HG02938 (cell line): ENCODE data around the gene RERE.

Experiments
- ATAC-seq: cut with Tn5 transposase; IDR thresholded peaks from one replicate; pipeline ENCODE4 v1.9.1; 2021; ENCODE audit warnings: mild to moderate bottlenecking, moderate library complexity; ENCODE audit not compliant: unreplicated experiment

Gene RERE

DNA sequence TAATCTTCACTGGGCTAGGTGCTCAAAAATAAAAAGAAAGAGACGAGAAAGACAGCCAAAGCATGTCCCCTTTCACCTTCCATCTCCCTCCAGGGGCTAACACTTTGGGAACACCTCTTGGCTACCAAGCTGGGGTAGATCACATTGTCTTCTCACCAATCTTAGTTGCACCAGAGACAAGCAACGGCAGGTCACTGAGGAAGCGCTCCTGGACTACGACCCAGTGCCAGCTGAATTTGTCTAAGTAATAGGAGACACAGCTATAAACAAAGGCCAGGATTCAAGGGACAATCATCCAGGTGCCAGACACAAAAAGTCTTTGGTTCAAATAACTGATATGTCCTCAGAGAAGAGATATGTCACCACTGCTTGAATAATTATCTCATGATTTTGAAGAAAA, 399.1 kb downstream of the RERE start:
- no peak for ATAC-seq

DNA sequence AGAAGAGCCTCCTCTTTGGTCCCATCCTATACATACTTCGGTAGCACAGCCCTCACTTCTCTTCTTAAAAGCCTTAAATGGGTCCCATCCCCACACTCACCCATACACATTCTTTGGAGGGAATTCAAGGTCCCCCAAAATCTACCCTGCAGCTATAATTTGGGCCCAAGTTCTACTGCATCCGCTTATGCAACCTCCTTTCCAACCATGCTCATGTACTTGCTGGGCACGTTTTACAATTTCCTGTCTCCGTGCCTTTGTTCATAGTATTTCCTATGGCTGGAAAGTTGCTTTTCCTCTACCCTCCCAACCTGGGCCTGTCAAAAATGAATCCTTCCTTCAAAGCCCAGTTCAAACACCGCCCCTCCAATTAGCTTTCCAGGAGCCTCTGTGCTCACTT, 399.8 kb downstream of the RERE start:
- no peak for ATAC-seq

DNA sequence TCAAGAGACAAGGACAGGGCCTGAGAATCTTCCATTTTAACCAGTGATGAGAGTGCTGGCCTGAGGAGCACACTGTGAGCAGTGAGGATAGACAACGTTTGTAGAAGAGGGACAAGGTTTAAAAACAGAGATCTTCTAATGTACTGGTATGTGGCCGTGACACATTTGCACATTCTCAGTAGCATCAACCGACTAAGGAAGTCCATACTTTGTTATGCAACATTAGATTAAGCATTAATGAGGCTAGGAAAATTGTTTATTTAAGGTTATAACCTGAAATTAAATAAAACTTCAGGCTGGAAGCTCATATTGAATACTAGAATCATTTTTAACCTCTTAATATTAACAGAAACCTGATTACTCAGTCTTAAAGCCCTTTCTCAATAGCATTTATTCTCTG, 400.6 kb downstream of the RERE start:
- no peak for ATAC-seq

DNA sequence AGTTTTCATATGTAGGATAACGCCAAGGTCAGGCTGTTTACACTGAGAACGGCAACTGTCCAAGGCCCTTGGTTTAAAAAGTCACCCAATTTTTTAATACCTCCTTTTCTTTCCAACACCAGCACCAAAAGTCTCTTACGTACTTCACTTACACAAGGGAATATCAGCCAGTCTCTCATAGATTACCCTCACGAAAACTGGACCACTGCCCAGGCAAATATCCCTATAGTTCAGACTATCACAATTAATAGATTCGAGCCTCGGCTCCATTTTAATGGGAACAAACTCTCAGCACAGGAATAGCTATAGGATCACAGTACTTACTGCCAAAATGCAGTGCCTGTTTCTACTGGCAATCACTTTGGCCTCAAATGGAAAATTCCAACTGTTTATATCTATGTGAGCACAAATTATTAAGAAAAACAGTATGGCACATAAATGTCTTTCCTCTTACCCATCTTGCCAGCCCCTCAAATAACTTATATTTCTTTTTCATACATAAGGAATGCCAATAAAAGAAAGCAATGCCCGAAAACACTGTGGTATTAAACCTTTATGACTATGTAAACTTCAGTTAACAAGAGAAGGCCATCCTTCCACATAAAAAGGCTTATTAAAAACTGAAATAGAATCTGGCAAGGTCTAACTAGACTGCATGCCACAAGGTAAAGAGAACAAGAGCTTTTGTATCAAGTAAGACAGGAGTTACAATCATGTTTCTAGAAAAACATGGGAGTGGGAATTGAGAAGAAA, 401.7 kb downstream of the RERE start:
- ATAC-seq = no peak

DNA sequence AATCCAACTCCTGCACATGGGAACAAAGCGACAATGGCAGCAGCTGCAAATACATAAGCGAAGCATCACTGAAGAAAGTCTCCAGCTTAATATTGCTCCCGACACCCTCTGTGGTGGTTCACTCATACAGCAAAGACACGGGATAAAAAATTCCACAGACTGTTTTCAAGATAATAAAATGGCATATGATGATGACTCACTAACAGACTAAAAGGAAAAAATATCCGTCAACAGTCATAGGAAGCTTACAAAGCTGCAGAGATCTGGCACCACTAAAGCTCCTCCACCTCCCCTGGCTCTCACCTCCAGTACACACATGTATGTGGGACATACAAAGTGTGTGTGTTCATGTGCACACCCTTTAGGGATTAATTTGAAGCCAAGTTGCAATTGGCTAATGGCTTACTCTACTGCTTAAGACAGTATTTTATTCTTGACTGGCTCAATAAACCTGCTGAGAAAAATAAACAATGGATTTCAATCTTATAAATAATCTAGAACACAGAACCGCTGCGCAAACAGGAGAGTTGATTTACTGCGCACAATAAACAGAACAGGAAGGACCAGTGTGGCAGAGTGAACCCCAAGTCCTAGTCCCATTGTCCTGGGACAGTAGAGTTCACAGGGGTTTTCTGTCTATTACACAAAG, 405.1 kb downstream of the RERE start:
- ATAC-seq = no peak

DNA sequence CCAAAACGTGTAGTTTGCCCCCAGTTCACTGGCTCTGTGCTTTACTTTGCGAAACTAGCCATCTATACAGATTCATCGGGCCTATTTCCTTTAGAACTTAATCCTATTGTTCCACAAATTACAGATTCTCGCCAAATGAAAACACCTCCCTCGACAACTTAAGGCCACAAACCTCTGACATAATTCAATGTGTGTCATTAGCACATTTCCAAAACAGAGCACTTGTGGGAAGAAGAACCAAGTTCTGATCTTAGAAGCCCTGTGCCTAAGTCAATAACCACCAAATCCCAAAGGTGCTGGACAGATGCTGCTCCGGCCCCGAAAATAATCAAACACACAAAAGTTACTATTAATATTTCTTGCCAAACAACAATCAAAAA, 405.6 kb downstream of the RERE start:
- ATAC-seq = no peak

DNA sequence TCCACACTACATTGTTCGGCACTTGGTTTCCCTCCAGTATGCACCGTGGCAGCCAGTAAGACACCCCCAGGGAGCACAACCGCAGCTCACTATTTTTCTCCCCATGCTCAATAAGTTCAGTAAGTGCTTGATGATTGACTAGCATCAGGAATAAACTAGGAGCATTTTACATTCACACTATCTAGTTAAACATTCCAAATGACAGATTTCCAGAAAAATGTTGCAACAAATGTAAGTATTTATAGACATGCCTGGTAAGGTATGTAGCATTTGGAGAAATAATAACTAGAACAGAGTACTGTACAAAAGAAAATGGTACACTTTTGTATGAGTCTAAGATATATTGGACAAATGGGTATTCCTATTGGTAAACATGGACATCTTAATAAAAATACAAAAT, 406.6 kb downstream of the RERE start:
- ATAC-seq = no peak

DNA sequence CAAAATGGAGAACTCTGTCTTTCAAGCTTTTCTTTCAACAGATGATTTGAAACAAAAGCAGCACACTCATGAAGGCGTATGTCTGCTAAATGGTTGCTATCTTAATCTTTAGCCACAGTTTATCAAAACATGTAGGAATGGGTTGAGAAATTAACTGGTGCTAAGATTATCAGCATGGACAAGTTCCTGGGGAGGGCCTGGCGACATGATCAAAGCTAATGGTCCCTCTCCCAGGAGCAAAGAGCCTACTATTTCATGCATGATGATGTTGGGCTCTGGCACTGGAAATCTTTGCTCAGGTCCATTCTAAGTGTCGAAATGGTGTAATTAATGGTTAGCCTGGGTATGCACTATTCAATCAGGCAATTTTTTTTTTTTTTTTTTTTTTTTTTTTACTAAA, 407.8 kb downstream of the RERE start:
- no peak for ATAC-seq

DNA sequence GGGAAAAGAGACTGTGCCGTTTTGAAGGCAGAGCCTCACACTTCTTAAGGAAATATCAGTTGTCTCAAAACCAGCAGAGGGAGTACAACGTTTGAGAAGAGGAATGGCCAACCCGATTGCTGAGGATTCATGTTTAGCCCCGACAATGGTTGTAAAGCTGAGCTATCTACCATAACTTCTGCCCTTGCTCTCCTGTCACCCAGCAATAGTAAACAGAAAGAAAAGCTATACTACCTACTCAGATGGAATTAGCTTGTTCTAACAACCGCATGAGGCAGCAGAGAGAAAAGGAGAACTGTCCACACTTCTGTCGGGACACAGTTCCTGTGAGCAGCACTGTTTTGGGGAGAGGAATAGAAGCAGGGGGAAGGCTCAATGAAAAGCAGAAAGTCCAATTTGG, 408.3 kb downstream of the RERE start:
- ATAC-seq = no peak

DNA sequence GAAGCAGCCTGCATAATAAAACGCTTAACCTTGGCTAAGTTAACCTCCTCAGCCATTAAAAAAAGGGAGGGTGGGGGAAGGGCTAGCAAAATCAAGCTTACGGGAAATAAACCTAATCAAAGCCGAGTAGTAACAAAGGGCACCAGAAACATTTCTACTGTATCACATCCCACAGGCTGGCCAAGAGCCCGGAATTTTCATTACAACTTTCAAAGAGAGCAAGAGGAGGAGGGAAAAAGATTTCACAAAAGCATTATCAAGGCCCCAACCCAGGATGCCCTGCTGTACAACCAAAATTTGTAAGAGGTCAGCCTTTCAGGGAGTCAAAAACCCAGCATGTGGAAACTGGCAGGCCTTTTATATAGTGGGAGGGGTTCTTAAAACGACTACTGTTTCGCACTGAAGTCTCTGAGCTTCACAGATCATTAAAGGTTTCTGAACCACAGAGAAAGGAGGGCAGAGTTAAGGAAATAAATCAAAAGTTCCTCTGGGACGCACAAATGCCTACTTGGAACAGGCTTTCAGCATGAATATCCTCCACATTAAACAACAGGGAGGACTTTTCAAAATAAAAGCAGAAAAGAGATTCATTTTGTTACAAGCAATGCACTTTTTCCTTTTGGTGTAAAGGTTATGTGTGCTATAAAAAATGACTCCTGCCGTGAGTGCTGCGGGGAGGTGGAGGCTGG, 409.1 kb downstream of the RERE start:
- no peak for ATAC-seq

DNA sequence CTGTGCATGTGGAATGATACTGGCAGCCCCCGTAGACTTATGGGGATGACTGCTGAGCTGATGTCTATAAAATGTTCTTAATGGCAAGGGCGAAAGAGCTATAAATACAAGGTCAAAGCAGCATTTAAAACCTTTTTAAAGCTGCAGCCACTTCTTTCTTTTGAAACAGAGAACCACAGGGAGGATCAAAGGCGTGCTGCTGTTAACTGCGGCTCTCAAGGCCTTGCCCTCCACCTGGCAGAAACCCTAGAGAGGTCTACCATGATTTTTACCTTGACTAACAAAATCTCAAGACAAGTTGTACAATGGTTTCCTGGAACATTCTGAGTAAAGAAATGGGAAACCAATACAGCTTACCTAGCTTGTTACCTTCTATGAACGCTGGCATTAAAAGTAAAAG, 409.8 kb downstream of the RERE start:
- ATAC-seq = no peak

DNA sequence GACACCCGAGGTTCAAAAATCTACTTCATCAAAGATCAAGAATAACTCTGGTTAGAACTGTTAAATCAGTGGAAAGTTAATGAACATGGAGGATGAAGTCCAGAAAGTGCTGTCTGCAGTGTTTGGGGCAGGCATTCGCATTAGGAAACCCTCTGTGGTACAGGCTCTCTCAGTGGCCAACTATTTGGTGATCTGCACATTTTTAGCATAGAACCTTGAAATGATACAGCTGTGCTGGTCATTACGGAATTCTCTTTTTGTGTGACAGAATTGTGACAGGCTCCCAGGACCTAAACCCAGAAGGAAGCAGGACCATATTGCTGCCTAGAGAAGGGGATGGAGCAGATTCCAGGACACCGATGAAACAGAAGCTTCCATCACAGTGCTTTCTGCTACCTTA, 410.5 kb downstream of the RERE start:
- ATAC-seq = no peak

DNA sequence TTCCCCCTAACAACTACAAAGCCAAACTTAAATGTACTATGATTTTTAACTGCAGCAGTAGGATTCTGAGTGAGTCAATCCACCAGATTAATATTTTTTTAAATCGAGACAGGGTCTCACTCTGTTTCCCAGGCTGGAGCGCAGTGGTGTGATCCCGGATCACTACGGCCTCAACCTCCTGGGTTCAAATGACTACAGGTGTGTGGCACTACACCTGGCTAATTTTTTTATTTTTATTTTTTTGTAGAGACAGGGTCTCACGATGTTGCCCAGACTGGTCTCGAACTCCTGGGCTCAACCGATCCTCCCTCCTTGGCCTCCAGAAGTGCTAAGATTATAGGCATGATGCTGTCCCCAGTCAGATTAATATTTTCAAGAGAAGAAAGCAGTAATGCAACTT, 411.4 kb downstream of the RERE start:
- no peak for ATAC-seq

DNA sequence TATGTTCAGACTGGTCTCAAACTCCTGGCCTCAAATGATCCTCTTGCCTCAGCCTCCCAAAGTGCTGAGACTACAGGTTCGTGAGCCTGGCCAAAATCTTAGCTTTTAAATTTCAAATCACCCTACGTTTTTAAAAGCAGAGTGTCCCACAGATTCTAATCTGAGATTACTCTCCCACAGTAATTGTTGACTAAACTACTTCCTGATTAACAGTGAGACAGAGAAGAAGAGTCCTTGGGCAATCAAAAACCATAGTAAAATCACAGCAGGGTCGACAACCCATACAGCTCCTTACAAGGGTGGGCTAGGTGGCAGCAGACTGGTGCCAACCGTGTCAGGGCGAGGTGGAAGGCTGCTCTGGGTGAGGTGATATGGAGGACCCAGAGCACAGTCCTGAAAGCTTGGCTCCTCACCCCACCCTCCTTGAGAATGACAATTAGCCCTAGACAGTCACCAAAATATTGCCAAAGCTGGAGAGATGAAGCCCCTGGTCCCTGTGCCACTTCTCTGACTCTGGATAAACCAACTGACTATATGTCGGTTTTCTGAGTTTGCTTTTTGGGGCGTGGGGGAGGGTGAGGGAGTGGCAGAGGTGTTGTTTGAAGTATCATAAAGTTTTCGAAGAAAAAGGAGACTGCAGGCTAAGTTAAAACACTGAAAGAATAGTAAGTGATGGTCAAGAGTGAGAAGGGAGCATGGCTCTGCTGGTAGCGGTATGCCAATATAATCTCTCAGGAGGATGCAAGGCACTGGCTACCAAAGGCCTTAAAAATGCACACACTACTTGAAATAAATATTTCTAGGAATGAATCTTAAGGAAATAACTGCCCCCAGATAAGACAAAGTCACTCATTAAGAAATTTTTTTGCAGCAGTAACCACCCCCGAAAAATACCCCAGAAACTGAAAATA, 412.7 kb downstream of the RERE start:
- no peak for ATAC-seq

DNA sequence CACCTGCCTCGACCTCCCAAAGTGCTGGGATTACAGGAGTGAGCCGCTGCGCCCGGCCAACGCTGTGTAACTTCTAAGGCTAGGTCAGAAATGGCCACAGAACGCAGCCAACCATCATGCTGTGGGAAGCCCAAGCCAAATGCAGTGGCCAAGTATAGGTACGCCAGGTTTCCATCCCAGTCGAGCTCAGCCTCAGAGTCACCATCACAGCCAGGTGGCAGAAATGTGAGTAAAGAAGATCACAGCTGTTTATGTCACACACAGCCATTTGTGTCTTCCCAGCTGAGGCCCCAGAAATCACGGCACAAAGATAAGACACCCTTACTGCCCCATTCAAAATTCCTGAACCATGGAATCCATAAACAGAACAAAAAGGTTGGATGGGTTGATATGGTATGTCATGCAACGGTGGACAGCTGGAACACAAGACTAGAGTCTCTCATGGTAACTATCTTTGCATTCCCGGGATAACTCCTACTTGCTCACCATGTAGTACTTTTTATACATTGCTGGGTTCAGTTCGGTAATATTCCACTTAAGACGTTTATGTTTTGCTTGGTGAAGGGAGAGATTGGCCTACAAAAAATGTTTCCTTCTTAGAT, 415.2 kb downstream of the RERE start:
- ATAC-seq = no peak

DNA sequence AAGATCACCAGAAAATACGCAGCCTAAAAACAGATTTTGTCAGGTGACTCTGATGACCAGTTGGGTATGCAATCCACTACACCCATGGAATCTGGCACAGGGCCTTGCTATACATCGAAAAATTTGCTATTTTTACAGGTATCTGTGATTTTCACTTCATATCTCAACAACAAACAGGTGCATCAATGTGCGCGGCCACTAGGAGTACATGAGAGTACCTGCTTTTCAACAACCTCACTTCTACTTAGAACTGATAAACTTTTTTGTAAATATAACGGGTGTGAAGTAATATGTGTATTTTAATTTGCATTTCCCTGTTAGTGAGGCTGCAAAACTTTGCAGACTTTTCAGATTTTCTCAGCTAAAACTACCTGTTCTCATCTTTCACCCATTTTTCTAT, 418.8 kb downstream of the RERE start:
- no peak for ATAC-seq

DNA sequence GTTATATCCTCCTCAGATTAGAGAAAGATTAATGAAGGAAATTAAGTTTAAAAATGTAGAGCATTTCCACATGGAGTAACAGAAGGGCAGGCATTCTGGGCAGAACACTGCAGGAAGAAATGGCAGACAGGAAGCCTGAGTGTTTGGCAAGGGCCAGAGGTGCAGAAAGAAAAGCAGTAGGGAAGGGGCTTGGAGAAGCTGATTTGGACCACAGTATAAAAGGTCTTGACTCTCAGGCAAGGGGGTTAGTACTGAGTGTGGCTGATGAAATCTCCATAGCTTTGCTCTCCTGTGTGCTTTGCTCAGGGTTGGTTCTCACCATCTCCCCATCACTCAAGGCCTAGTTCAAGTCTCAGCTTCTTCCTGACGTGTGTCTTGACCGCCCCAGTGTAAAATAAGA, 419.4 kb downstream of the RERE start:
- ATAC-seq = no peak

DNA sequence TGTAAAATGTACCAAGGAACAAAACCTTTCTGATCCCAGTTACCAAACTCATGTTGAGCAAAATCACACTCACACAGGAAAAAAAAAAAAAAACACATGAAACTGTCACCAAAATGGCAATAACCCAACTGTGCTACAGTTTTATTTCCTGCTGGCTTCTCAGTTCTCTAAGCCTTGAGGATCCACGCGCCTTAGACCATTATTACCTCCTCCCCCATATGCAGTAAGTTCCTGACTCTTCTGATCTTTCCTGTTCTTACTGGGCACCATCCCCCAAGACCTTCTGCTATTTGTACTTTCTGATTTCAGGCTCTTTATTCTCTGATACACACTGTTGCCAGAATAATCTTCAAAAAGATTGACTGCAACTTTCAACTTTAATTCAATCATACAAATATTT, 419.9 kb downstream of the RERE start:
- ATAC-seq = peak; percentile 51

DNA sequence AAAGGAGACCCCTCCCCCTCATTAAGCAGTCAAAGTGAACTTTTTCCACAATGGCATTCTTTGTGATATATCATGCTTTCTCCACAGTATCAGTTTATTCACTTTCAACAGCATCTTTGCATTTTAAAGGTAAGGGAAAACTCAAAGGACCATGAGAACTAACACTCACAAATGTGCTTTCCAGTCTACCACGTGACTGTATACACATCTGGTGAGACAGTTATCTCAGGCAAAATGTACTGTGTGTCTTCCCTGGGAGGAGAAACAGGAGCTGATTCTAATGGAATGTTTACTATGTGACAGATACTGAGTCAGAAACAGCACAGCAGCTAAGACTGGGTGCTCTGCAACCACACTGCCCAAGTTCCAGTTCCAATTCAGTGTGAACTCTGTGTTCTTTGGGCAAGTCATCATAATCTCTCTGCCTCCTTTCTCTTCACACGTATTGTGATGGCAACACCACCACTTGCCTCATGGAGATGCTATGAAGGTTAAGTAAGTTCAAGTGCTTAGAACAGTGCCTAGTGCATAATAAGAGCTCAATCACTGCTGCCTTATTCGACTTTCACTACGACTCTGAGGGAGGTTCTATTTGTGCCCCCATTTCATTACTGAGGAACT, 420.5 kb downstream of the RERE start:
- ATAC-seq = peak; percentile 52

DNA sequence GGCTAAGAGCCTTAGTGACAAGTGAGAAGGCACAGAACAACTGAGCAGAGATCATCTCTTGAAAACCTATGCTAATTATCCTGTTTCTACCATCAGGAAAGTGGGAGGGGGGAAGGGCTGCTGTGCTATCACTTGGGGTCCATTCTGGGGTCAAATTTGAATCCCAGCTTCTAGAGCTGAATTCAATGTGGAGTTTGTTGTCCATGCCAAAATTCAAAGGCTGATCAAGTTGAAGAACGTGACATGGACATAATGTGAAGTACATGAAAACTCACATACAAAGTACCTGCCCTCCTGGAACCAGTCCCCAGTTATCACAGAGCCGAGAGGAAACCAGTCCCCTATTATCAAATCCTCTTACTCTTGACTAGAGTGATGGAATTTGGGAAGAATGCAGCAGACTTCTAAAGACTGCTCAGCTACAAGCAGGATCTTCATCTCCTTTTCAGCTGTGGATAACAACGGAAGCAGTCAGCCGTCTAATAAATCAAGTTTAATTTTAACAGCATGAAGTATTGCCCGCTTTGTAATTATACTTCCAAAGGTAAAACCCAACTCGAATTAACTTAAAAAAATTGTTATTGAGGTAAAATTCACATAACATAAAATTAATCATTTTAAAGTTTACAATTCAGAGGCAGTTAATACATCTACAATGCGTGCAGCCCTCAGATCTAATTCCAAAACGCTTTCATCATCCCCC, 421.2 kb downstream of the RERE start:
- no peak for ATAC-seq
